Measurements from ENCODE around the gene FRMD4A. TPM values are rescaled to one million over a fixed set of nuclear protein-coding genes. Genes with fewer than 3 reads are reported as not detected.

The FRMD4A gene
- total RNA-seq, 1 experiment from 2014 or later = 19.6 TPM

DNA sequence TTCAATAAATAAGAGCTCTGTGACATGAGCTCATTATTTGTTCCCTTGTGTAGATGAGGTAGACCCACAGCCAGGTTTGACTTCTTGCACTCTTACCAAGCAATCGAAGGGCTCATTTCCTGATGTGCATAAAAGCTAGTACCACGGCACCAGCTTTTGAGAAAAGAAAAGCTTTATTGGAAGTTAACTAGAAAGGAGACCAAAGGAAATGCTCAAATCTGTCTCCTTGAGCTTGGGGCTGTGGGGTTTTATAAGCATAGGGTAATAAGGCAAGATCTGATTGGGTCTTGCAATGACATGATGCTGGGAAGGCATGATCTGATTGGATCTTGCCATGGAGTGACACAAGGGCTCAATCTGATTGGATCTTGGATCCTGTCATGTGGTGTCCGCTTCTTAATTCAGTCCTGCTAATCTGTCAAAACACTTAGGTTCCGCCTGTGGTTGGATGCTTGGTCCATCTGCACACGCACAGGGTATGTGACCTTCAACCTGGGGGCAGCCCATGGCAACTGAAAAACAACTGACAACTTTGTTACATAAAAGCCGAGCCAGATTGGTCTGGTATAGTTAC is 47.8 kb upstream of the FRMD4A start:
- Histone ChIP-seq H2AFZ (ENCODE audit: low read length) (no peak overlapping the region), H3K4me2 (ENCODE audit: insufficient read depth, insufficient read length, low read length) (no peak overlapping the region), H3K9ac (ENCODE audit: extremely low read depth, insufficient read length, low read length) (no peak overlapping the region), H2BK12ac (ENCODE audit: insufficient read length, low read depth, low read length) (no peak overlapping the region), H3T11ph (ENCODE audit: low read length) (no peak overlapping the region), H3K27ac (ENCODE audit: insufficient read length, low read depth, low read length) (no peak overlapping the region), H3K23me2 (ENCODE audit: insufficient read length, low read depth, low read length, poor library complexity, severe bottlenecking) (no peaks in the 10 kb centered on the region), H3K18ac (ENCODE audit: insufficient read length, low read depth, low read length) (no peak overlapping the region), H3K4ac (ENCODE audit: low read depth, low read length) (no peak overlapping the region), H4K20me1 (ENCODE audit: control insufficient read depth, insufficient read depth, insufficient read length) (no peaks in the 10 kb centered on the region), H3K79me2 (ENCODE audit: insufficient read depth, low read length) (no peaks in the 10 kb centered on the region), H3K79me1 (ENCODE audit: insufficient read depth, low read depth, low read length, poor library complexity, severe bottlenecking) (no peaks in the 10 kb centered on the region), H2BK120ac (ENCODE audit: low read depth, low read length, poor library complexity, severe bottlenecking) (no peak overlapping the region), H4K8ac (replicated peaks; ENCODE audit: insufficient read length, low read depth, low read length) (no peak overlapping the region), H3K4me1 (ENCODE audit: insufficient read depth, low read length) (0 out of 2 replicates have a peak, but pooled peaks cover 3% of the 10 kb centered on the region), H2BK20ac (ENCODE audit: low read depth, low read length, poor library complexity, severe bottlenecking) (no peak overlapping the region), H3K9me3 (ENCODE audit: control insufficient read depth, low read depth, low read length) (no peaks in the 10 kb centered on the region), H4K5ac (ENCODE audit: insufficient read length, low read depth, low read length) (no peak overlapping the region), H2AK5ac (ENCODE audit: insufficient read length, low read length) (no peak overlapping the region), H3K14ac (ENCODE audit: insufficient read depth, low read length) (no peak overlapping the region), H2BK15ac (ENCODE audit: low read depth, low read length) (no peak overlapping the region), H3K23ac (ENCODE audit: insufficient read length, low read depth, low read length) (no peak overlapping the region), H2BK5ac (ENCODE audit: insufficient read length, low read length) (no peak overlapping the region), H3K56ac (ENCODE audit: insufficient read length, low read depth, low read length) (no peak overlapping the region), H3K27me3 (ENCODE audit: insufficient read depth, low read length) (no peaks in the 10 kb centered on the region), H4K91ac (ENCODE audit: insufficient read length, low read depth, low read length) (no peak overlapping the region)
- Mint-ChIP-seq H3K27me3 (ENCODE audit: low read depth) (peaks cover 1% of the 10 kb centered on the region; the same call in 1 of the 2 replicates), H3K9me3 (peaks cover 0 to 3% of the 10 kb centered on the region in 2 experiments; a peak in 2 of 5 replicates), H3K36me3 (ENCODE audit: insufficient read depth in 1 of 3, low read depth in 3 of 3) (no peaks in the 10 kb centered on the region; a peak in 1 of 7 replicates), H3K4me1 (peaks cover 32 to 37% of the 10 kb centered on the region in 2 experiments), H3K27ac (no peak overlapping the region), H3K4me3 (no peak overlapping the region)
- no CpG with 5 or more reads among the region's 6 CpGs for WGBS (ENCODE audit: extremely low coverage, insufficient read length, low lambda C conversion rate)
- DNase-seq = no peak
- TF ChIP-seq, protein P1, sequence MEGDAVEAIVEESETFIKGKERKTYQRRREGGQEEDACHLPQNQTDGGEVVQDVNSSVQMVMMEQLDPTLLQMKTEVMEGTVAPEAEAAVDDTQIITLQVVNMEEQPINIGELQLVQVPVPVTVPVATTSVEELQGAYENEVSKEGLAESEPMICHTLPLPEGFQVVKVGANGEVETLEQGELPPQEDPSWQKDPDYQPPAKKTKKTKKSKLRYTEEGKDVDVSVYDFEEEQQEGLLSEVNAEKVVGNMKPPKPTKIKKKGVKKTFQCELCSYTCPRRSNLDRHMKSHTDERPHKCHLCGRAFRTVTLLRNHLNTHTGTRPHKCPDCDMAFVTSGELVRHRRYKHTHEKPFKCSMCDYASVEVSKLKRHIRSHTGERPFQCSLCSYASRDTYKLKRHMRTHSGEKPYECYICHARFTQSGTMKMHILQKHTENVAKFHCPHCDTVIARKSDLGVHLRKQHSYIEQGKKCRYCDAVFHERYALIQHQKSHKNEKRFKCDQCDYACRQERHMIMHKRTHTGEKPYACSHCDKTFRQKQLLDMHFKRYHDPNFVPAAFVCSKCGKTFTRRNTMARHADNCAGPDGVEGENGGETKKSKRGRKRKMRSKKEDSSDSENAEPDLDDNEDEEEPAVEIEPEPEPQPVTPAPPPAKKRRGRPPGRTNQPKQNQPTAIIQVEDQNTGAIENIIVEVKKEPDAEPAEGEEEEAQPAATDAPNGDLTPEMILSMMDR (conservative IDR thresholded peaks at IDR 0.05) = no peak

Data from H9 (cell line).